HepG2 (cell line): ENCODE measurements around the gene NEK7. TPM values are rescaled to one million over a fixed set of nuclear protein-coding genes. Genes with fewer than 3 reads are reported as not detected.

Experiments
- ATAC-seq: fragments of 200-7000 bp; cut with Tn5 transposase; 3 replicates; pipeline ENCODE4 v1.9.1; 2020; ENCODE audit warnings: mild to moderate bottlenecking, moderate library complexity
- BruUV-seq: library from RNA; stranded (reverse); fragments of 400-500 nt; replicated peaks from 2 replicates; lab custom pipeline; 2021; lab: Mats Ljungman, UMichigan
- CTCF ChIA-PET: fragments of 300-600 bp; formaldehyde crosslinking; extraction: SDS; loops from one replicate; lab custom pipeline; 2021; ENCODE audit warnings: low total read pairs, inconsistent platforms, low intra/inter-chr PET ratio; lab: Yijun Ruan, JAX
- POLR2A ChIA-PET: fragments of 350-600 bp; sonication (Branson Sonifier 250); formaldehyde crosslinking; loops from one replicate; lab custom pipeline; 2020; ENCODE audit warnings: antibody characterized with exemption, inconsistent platforms; lab: Yijun Ruan, JAX
- DNase-seq: peaks from one replicate; pipeline ENCODE4 v3.0.0-alpha.2; 2015; ENCODE audit warnings: low spot score
- FAIRE-seq: peaks from 3 replicates; lab custom pipeline; 2011; peaks lifted over from hg19 to GRCh38; lab: Jason Lieb, UNC
- H2AFZ ChIP-seq: one replicate; pipeline ENCODE4 v1.6.1; 2011; ENCODE audit warnings: low read length, inconsistent platforms
- H3K27ac ChIP-seq: fragments of 300-600 bp; 3 replicates; pipeline ENCODE4 v1.8.0; 2011; ENCODE audit warnings: mixed run types, mild to moderate bottlenecking, mixed read lengths, low read length, inconsistent platforms; ENCODE audit not compliant: insufficient read depth; ENCODE audit errors: extremely low read length
- H3K27me3 ChIP-seq, 2 experiments: fragments of 200-600 bp in 1 of 2; 2 replicates in 1 of 2; 3 replicates in 1 of 2; pipeline versions ENCODE4 v1.6.0 to v1.8.0; 2011; ENCODE audit warnings: low read length in 2 of 2, mild to moderate bottlenecking in 2 of 2, moderate library complexity in 2 of 2, inconsistent platforms in 1 of 2; ENCODE audit not compliant: insufficient read depth in 2 of 2, control insufficient read depth in 1 of 2
- H3K36me3 ChIP-seq, 2 experiments: fragments of 200-600 bp in 1 of 2; replicated peaks in 1 of 2; 2 replicates in 1 of 2; 3 replicates in 1 of 2; pipeline versions ENCODE4 v1.5.1 to v1.8.0; 2011; ENCODE audit warnings: low read length in 2 of 2, inconsistent platforms in 1 of 2; ENCODE audit not compliant: insufficient read depth in 2 of 2, control insufficient read depth in 1 of 2
- H3K4me1 ChIP-seq: 2 replicates; pipeline ENCODE4 v1.5.1; 2012; ENCODE audit warnings: low read length, inconsistent platforms; ENCODE audit not compliant: insufficient read depth
- H3K4me2 ChIP-seq: 2 replicates; pipeline ENCODE4 v1.6.0; 2011; ENCODE audit warnings: low read depth, low read length, inconsistent platforms
- H3K4me3 ChIP-seq, 3 experiments: fragments of 200-600 bp in 1 of 3; sonication (generic), shearing (Covaris generic) in 1 of 3; replicated peaks in 1 of 3; 2 replicates each; pipeline ENCODE4 v1.5.1; 2011 to 2016; ENCODE audit warnings: low read length in 3 of 3, inconsistent platforms in 2 of 3, low read depth in 2 of 3, mild to moderate bottlenecking in 2 of 3, control low read depth in 1 of 3, mixed read lengths in 1 of 3; ENCODE audit not compliant: insufficient read depth in 1 of 3
- H3K79me2 ChIP-seq: one replicate; pipeline ENCODE4 v1.6.1; 2011; ENCODE audit warnings: low read length, inconsistent platforms; ENCODE audit not compliant: insufficient read depth
- H3K9ac ChIP-seq: 2 replicates; pipeline ENCODE4 v1.6.0; 2011; ENCODE audit warnings: mild to moderate bottlenecking, low read depth, low read length, inconsistent platforms; ENCODE audit not compliant: insufficient read depth
- H3K9me3 ChIP-seq: 2 replicates; pipeline ENCODE4 v1.5.1; 2012; ENCODE audit warnings: mild to moderate bottlenecking, low read length
- H4K20me1 ChIP-seq: 2 replicates; pipeline ENCODE4 v1.6.0; 2011; ENCODE audit warnings: inconsistent platforms, mild to moderate bottlenecking, low read length, moderate library complexity; ENCODE audit not compliant: insufficient read depth
- RNF2 ChIP-seq: fragments of 450-650 bp; conservative IDR thresholded peaks from 2 replicates; pipeline ENCODE4 v1.6.1; 2016; ENCODE audit warnings: low read depth
- TP53 ChIP-seq: sonication (generic); formaldehyde crosslinking; conservative IDR thresholded peaks from 2 replicates; pipeline ENCODE4 v1.4.0; 2020; ENCODE audit warnings: missing genetic modification reagents
- ZFY ChIP-seq: sonication (generic); formaldehyde crosslinking; IDR thresholded peaks from 2 replicates; pipeline ENCODE4 v1.4.0; 2020; ENCODE audit warnings: missing genetic modification reagents
- ZNF891 ChIP-seq: sonication (generic); formaldehyde crosslinking; IDR thresholded peaks from 2 replicates; pipeline ENCODE4 v1.5.0; 2020; ENCODE audit warnings: mild to moderate bottlenecking, missing genetic modification reagents
- ZSCAN9 ChIP-seq: IDR thresholded peaks from 2 replicates; pipeline ENCODE4 v1.6.1; 2016; ENCODE audit warnings: borderline replicate concordance
- WGBS: methylation state at CpG from one replicate; pipeline ENCODE4 v1.1.6; 2017; ENCODE audit warnings: low lambda C conversion rate; 5-methylcytosine and 5-hydroxymethylcytosine counted together
- in situ Hi-C: cut with HindIII; loops from 2 replicates; pipeline ENCODE4 v1.10.0; 2017; ENCODE audit warnings: low pct_unique_long_range_greater_than_20kb; ENCODE audit not compliant: extremely low pct_ligation_motif_present
- intact Hi-C: fragments of 100-400 bp; cut with micrococcal nuclease; formaldehyde crosslinking; loops from one replicate; pipeline ENCODE4 v1.10.0; 2022; ENCODE audit not compliant: unreplicated experiment
- polyA plus RNA-seq, 8 experiments: library from polyadenylated mRNA; depleted of rRNA in 3 of 8; stranded (reverse) in 7 of 8; unstranded in 1 of 8; fragments of >200 nt; fragmentation: Illumina TruSeq in 4 of 8; extraction: Trizol in 4 of 8; gene quantifications; 2 replicates each; pipeline versions ENCODE4 v1.2.1 to v1.2.3, GENCODE V29; 2011 to 2016; ENCODE audit warnings: low read depth in 4 of 8, missing spikeins in 1 of 8, mixed read lengths in 1 of 8; ENCODE audit not compliant: insufficient read depth in 1 of 8
- total RNA-seq, 5 experiments: library from RNA; depleted of rRNA; stranded (reverse); fragments of >200 nt; fragmentation: Illumina TruSeq; extraction: Trizol; gene quantifications; 2 replicates each; pipeline ENCODE4 v1.2.3, GENCODE V29; 2016; ENCODE audit warnings: low read depth in 1 of 5
- TF ChIP-seq, protein P1 (sequence below): sonication (generic); formaldehyde crosslinking; IDR thresholded peaks from 2 replicates; pipeline ENCODE4 v1.4.0; 2020; ENCODE audit warnings: missing genetic modification reagents
- TF ChIP-seq, protein P2 (sequence below): sonication (generic); formaldehyde crosslinking; IDR thresholded peaks from 2 replicates; pipeline ENCODE4 v1.8.1; 2022; ENCODE audit warnings: low read depth, mild to moderate bottlenecking, missing genetic modification reagents
- TF ChIP-seq, protein P3 (sequence below): fragments of 450-650 bp; IDR thresholded peaks from 2 replicates; pipeline ENCODE4 v1.6.1; 2017
- TF ChIP-seq, protein P4 (sequence below): sonication (generic); formaldehyde crosslinking; IDR thresholded peaks from 2 replicates; pipeline ENCODE4 v1.4.0; 2020; ENCODE audit warnings: low read depth, mild to moderate bottlenecking, missing genetic modification reagents

NEK7 gene
- total and polyA plus RNA-seq, 2 of the 13 experiments (the other 11 are each of a cell fraction or from before 2014, with no cell fraction given), result 18.1 to 19.2 TPM

DNA sequence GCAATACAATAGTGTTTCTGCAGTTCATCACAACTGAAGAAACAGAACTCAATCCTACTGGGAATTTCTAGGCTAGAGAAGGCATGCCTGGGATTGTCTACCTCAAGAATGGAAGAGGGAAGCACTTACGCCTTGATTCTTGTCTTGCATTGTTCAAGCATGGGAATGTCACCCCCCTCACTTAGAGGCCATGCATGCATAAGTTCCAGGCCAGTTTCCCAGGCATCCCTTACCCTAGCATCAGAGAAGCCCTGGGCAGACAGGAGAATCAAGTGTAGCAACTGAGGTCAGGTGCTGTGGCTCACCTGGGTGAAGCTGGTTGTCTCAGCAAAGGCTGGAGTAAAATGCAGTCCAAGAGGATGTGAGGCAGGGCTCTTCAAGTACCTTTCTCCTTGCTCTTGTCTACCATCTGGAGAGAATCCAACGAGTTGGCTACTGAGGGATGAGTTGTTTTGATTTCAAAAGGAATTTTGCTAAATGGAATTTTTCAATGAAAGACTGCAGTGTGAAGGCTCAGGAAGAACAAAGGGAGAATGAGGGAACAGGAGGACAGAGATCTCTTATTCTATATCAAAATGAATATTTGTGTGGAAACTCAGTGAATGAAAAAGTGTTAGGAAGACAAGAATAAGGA is 174.3 kb downstream of the NEK7 start:
- no peaks in the 10 kb centered on the region for H3K27me3 ChIP-seq
- no peaks in the 10 kb centered on the region for H3K9me3 ChIP-seq
- no peaks in the 10 kb centered on the region for H3K36me3 ChIP-seq
- H3K4me2 ChIP-seq, result no peak overlapping the region
- FAIRE-seq (no peak), ATAC-seq (no peak), DNase-seq (no peak)
- WGBS, result 14% methylated on average over 2 of the region's 2 CpGs
- in situ Hi-C loops (no loop called here), intact Hi-C loops (no loop called here)
- H2AFZ ChIP-seq, result no peak overlapping the region
- ChIA-PET CTCF (no interaction called here), POLR2A (no interaction called here)
- no peaks in the 10 kb centered on the region for H3K4me1 ChIP-seq
- no peak overlapping the region for H3K4me3 ChIP-seq
- no peaks in the 10 kb centered on the region for H3K79me2 ChIP-seq
- BruUV-seq, result no TSS peak
- H4K20me1 ChIP-seq, result no peaks in the 10 kb centered on the region
- no peak for TF ChIP-seq ZFY (CRISPR knock-in tag)
- TF ChIP-seq, protein P1, sequence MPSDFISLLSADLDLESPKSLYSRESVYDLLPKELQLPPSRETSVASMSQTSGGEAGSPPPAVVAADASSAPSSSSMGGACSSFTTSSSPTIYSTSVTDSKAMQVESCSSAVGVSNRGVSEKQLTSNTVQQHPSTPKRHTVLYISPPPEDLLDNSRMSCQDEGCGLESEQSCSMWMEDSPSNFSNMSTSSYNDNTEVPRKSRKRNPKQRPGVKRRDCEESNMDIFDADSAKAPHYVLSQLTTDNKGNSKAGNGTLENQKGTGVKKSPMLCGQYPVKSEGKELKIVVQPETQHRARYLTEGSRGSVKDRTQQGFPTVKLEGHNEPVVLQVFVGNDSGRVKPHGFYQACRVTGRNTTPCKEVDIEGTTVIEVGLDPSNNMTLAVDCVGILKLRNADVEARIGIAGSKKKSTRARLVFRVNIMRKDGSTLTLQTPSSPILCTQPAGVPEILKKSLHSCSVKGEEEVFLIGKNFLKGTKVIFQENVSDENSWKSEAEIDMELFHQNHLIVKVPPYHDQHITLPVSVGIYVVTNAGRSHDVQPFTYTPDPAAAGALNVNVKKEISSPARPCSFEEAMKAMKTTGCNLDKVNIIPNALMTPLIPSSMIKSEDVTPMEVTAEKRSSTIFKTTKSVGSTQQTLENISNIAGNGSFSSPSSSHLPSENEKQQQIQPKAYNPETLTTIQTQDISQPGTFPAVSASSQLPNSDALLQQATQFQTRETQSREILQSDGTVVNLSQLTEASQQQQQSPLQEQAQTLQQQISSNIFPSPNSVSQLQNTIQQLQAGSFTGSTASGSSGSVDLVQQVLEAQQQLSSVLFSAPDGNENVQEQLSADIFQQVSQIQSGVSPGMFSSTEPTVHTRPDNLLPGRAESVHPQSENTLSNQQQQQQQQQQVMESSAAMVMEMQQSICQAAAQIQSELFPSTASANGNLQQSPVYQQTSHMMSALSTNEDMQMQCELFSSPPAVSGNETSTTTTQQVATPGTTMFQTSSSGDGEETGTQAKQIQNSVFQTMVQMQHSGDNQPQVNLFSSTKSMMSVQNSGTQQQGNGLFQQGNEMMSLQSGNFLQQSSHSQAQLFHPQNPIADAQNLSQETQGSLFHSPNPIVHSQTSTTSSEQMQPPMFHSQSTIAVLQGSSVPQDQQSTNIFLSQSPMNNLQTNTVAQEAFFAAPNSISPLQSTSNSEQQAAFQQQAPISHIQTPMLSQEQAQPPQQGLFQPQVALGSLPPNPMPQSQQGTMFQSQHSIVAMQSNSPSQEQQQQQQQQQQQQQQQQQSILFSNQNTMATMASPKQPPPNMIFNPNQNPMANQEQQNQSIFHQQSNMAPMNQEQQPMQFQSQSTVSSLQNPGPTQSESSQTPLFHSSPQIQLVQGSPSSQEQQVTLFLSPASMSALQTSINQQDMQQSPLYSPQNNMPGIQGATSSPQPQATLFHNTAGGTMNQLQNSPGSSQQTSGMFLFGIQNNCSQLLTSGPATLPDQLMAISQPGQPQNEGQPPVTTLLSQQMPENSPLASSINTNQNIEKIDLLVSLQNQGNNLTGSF (CRISPR knock-in tag), result no peak
- TF ChIP-seq RNF2, result no peak
- TF ChIP-seq, protein P2, sequence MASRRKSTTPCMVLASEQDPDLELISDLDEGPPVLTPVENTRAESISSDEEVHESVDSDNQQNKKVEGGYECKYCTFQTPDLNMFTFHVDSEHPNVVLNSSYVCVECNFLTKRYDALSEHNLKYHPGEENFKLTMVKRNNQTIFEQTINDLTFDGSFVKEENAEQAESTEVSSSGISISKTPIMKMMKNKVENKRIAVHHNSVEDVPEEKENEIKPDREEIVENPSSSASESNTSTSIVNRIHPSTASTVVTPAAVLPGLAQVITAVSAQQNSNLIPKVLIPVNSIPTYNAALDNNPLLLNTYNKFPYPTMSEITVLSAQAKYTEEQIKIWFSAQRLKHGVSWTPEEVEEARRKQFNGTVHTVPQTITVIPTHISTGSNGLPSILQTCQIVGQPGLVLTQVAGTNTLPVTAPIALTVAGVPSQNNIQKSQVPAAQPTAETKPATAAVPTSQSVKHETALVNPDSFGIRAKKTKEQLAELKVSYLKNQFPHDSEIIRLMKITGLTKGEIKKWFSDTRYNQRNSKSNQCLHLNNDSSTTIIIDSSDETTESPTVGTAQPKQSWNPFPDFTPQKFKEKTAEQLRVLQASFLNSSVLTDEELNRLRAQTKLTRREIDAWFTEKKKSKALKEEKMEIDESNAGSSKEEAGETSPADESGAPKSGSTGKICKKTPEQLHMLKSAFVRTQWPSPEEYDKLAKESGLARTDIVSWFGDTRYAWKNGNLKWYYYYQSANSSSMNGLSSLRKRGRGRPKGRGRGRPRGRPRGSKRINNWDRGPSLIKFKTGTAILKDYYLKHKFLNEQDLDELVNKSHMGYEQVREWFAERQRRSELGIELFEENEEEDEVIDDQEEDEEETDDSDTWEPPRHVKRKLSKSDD, result no peak
- TF ChIP-seq, protein P3, sequence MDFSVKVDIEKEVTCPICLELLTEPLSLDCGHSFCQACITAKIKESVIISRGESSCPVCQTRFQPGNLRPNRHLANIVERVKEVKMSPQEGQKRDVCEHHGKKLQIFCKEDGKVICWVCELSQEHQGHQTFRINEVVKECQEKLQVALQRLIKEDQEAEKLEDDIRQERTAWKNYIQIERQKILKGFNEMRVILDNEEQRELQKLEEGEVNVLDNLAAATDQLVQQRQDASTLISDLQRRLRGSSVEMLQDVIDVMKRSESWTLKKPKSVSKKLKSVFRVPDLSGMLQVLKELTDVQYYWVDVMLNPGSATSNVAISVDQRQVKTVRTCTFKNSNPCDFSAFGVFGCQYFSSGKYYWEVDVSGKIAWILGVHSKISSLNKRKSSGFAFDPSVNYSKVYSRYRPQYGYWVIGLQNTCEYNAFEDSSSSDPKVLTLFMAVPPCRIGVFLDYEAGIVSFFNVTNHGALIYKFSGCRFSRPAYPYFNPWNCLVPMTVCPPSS, result no peak
- TF ChIP-seq, protein P4, sequence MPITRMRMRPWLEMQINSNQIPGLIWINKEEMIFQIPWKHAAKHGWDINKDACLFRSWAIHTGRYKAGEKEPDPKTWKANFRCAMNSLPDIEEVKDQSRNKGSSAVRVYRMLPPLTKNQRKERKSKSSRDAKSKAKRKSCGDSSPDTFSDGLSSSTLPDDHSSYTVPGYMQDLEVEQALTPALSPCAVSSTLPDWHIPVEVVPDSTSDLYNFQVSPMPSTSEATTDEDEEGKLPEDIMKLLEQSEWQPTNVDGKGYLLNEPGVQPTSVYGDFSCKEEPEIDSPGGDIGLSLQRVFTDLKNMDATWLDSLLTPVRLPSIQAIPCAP (CRISPR knock-in tag), result no peak
- no peak for TF ChIP-seq ZSCAN9 (CRISPR knock-in tag)
- no peak for TF ChIP-seq ZNF891 (CRISPR knock-in tag)
- no peak for TF ChIP-seq TP53
- TF ChIP-seq, all 625 proteins: peak for 0
- Histone ChIP-seq H3K9ac (no peak overlapping the region), H3K27ac (no peak overlapping the region)
